ENCODE measurements around the gene IBSP. TPM values are rescaled to one million over a fixed set of nuclear protein-coding genes. Genes with fewer than 3 reads are reported as not detected.

IBSP gene
- total RNA-seq, 1 donor from 2014 or later: not detected

DNA sequence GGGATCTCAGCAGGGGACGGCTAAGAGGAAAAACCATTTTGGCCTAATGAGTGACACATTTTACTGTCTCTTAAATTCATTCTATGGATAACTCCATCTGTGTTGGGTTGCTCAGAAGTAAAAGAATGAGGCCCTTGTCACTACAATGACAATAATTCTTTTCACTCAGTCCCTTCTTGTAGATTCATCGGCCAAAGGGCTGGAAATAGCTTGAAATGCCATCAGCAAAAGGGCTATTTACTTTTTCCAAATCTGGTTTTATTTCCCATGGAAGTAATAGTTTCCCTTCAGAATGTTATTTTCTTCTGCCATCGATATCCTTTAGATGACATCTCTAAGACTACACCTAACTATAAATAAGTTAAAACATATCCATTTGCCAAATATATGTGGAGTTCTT is 40.8 kb downstream of the IBSP start:
- Mint-ChIP-seq H3K27me3 (peaks cover 12% of the 10 kb centered on the region), H3K4me1 (no peaks in the 10 kb centered on the region), H3K36me3 (ENCODE audit: low read depth) (no peaks in the 10 kb centered on the region), H3K9me3 (no peaks in the 10 kb centered on the region), H3K4me3 (no peak overlapping the region), H3K27ac (no peak overlapping the region)
- CTCF ChIA-PET: interaction anchor here (0.8 to 3.0 kb wide), 2 partner anchors 9 to 13 kb away, joined by 3 to 13 read pairs; no protein-coding TSS in a partner anchor
- intact Hi-C loops (cut with micrococcal nuclease): loop anchor here (10.0 kb wide), 1 partner anchor 1345 kb away; no protein-coding TSS in a partner anchor
- TF ChIP-seq, protein P1, sequence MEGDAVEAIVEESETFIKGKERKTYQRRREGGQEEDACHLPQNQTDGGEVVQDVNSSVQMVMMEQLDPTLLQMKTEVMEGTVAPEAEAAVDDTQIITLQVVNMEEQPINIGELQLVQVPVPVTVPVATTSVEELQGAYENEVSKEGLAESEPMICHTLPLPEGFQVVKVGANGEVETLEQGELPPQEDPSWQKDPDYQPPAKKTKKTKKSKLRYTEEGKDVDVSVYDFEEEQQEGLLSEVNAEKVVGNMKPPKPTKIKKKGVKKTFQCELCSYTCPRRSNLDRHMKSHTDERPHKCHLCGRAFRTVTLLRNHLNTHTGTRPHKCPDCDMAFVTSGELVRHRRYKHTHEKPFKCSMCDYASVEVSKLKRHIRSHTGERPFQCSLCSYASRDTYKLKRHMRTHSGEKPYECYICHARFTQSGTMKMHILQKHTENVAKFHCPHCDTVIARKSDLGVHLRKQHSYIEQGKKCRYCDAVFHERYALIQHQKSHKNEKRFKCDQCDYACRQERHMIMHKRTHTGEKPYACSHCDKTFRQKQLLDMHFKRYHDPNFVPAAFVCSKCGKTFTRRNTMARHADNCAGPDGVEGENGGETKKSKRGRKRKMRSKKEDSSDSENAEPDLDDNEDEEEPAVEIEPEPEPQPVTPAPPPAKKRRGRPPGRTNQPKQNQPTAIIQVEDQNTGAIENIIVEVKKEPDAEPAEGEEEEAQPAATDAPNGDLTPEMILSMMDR (IDR thresholded peaks at IDR 0.05): no peak
- no peak for DNase-seq
- POLR2A ChIA-PET: no interaction called here
- no peak for ATAC-seq (ENCODE audit: low read depth)

DNA sequence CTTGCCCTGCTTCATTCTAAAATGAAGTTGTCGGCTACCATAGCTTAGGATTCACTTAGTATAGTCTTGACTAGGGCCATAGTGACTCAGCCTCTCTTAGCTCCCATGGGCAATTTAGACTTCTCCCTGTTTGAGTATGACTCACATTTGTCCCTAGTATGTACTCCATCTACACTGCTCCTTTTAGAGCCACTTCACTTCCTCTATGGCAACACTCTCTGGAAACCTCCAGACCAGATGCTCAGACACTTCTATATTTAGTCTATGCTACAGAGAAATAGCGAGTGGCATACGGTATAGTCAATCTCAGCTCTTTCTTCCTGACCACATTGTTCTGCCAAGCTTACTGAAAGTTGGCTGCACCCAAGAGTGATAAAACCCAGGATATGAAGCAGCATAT is 44.6 kb downstream of the IBSP start:
- ATAC-seq (ENCODE audit: low read depth) (no peak), DNase-seq (no peak)
- Mint-ChIP-seq H3K36me3 (ENCODE audit: low read depth) (no peaks in the 10 kb centered on the region), H3K27me3 (peaks cover 21% of the 10 kb centered on the region), H3K4me3 (no peak overlapping the region), H3K27ac (no peak overlapping the region), H3K9me3 (no peaks in the 10 kb centered on the region), H3K4me1 (peaks cover 2% of the 10 kb centered on the region)
- TF ChIP-seq, protein P1 (IDR thresholded peaks at IDR 0.05): no peak
- intact Hi-C loops (cut with micrococcal nuclease): loop anchor here (10.0 kb wide), 1 partner anchor 1349 kb away; no protein-coding TSS in a partner anchor
- CTCF ChIA-PET: no interaction called here
- POLR2A ChIA-PET: no interaction called here

DNA sequence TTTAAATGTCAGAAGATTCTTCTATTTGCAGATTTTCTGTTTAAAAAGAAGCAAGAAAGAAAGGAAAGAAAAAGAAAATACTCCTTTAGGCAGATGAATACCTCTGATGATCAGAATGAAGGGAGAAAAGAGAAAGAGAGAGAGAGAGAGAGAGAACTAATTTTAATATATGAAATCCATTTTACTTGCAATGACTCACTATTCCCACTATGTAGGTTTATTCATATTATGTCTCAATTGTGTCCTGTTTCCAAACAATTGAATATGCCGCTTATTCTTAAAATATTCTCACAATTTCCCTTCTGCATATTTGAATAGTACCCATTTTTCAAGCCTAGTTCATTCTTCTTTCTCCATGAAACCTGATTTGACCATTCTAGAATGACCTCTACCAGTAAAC is 45.1 kb downstream of the IBSP start:
- CTCF ChIA-PET: no interaction called here
- peaks cover 5% of the 10 kb centered on the region for H3K4me1 Mint-ChIP-seq
- POLR2A ChIA-PET: no interaction called here
- intact Hi-C loops (cut with micrococcal nuclease): loop anchor here (10.0 kb wide), 1 partner anchor 1350 kb away; no protein-coding TSS in a partner anchor
- ATAC-seq (ENCODE audit: low read depth): no peak
- no peak for DNase-seq
- no peaks in the 10 kb centered on the region for H3K9me3 Mint-ChIP-seq
- peaks cover 21% of the 10 kb centered on the region for H3K27me3 Mint-ChIP-seq
- H3K4me3 Mint-ChIP-seq: no peak overlapping the region
- no peaks in the 10 kb centered on the region for H3K36me3 Mint-ChIP-seq (ENCODE audit: low read depth)
- TF ChIP-seq, protein P1 (IDR thresholded peaks at IDR 0.05): no peak
- no peak overlapping the region for H3K27ac Mint-ChIP-seq

DNA sequence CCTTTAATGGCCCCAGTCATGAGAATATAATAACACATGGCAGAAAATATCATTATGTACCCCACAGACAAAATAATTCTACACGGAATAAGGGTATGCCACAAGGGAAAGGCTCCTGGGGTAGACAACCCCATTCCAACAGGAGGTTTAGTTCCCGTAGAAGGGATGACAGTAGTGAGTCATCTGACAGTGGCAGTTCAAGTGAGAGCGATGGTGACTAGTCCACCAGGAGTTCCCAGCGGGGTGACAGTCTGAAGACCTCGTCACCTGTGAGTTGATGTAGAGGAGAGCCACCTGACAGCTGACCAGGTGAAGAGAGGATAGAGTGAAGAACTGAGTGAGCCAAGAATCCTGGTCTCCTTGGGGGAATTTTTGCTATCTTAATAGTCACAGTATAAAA is 46.9 kb downstream of the IBSP start:
- POLR2A ChIA-PET: no interaction called here
- CTCF ChIA-PET: no interaction called here
- H3K27me3 Mint-ChIP-seq: peaks cover 17% of the 10 kb centered on the region
- H3K36me3 Mint-ChIP-seq (ENCODE audit: low read depth): no peaks in the 10 kb centered on the region
- intact Hi-C loops (cut with micrococcal nuclease): loop anchor here (2.0 to 10.0 kb wide), 2 partner anchors 695 to 1351 kb away; no protein-coding TSS in a partner anchor
- no peaks in the 10 kb centered on the region for H3K9me3 Mint-ChIP-seq
- TF ChIP-seq, protein P1 (IDR thresholded peaks at IDR 0.05): no peak
- DNase-seq (no peak), ATAC-seq (ENCODE audit: low read depth) (no peak)
- H3K4me1 Mint-ChIP-seq: peaks cover 5% of the 10 kb centered on the region
- no peak overlapping the region for H3K4me3 Mint-ChIP-seq
- H3K27ac Mint-ChIP-seq: no peak overlapping the region

DNA sequence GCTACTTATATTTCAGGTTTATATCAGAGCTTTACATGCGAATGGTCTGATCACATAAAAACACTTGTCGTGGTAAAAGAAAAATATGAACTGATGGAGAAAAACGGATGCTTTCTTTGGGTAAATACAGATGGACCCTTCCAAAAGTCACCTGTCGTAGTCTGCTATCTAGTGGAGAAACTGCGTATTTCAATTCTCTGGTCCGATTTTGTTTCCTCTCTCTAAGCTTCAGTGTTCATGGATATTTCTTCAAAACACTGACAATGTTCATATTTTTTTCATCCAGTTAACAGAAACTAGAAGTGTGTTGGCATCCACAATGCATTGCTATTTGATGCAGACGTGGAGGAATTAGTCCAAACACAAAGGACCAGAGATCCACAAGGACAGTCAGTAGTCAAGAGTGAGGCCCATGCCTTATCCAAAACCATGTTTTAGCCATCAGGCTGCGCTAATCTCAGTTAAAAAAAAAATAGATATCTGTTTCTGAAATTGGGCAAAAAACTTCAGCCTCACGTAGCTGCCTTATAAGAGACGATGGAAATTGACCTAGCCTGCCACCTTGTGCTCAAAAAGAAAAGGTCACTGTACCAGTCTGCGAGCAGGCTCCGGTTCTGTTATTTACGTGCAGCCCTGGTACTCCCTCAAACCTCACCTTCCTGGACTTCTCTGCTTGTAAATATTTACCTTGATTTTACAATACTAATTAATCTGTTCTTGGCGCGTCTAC is 49.4 kb downstream of the IBSP start:
- TF ChIP-seq, protein P1 (IDR thresholded peaks at IDR 0.05): no peak
- intact Hi-C loops (cut with micrococcal nuclease): loop anchor here (1.0 to 10.0 kb wide), 3 partner anchors 169 to 1354 kb away; no protein-coding TSS in a partner anchor
- H3K9me3 Mint-ChIP-seq: no peaks in the 10 kb centered on the region
- no peaks in the 10 kb centered on the region for H3K36me3 Mint-ChIP-seq (ENCODE audit: low read depth)
- peak; percentile 70 for ATAC-seq (ENCODE audit: low read depth)
- CTCF ChIA-PET: interaction anchor here (0.8 to 2.1 kb wide), 11 partner anchors 10 to 472 kb away, joined by 3 to 13 read pairs (median 4); partner anchors contain the start of gene SPP1
- H3K27me3 Mint-ChIP-seq: peaks cover 12% of the 10 kb centered on the region
- H3K4me3 Mint-ChIP-seq: no peak overlapping the region
- POLR2A ChIA-PET: no interaction called here
- no peak for DNase-seq
- H3K27ac Mint-ChIP-seq: no peak overlapping the region
- peaks cover 5% of the 10 kb centered on the region for H3K4me1 Mint-ChIP-seq

Data from activated B cell treated with CpG ODN at 0.5 μM for 24 hours (primary cell).